T-helper 2 cell (primary cell): ENCODE measurements around the gene CLEC16A.
A peak's percentile ranks its signal among the peaks of the same experiment; 100 is the strongest.

ENCODE experiments used
- DNase-seq, 5 experiments: peaks; one replicate each; pipeline versions ENCODE4 v3.0.0 to v3.0.0-alpha.2; 2012 to 2022

CLEC16A gene

DNA sequence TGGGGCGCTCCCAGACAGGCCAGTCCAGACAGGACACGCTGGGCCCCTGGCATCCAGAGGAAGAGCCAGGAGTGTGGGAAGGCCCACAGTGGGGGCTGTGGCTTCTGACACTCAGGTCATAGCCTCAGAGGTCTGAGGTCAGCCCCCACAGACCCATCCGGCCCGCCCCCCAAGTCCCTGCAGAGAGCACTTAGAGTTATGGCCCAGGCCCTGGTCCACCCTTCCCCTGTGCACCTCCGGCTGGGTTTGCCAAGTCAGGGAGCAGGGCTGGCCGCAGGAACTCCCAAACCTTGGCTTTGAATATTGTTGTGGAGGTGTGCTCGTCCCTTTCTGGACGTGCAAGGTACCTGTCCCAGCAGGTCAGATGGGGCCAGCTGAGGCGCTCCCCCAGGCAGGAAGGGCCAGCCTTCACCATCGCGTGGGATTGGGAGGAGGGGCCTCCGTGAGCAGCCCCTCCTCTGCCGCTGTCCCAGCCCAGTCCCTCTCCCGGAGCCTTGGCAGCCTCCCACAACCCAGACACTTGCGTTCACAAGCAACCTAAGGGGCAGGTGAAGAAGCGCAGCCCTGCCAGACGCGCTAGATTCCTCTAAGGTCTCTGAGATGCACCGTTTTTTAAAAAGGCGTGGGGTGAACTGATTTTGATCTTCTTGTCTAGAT is 237.0 kb downstream of the CLEC16A start:
- no peak for DNase-seq

DNA sequence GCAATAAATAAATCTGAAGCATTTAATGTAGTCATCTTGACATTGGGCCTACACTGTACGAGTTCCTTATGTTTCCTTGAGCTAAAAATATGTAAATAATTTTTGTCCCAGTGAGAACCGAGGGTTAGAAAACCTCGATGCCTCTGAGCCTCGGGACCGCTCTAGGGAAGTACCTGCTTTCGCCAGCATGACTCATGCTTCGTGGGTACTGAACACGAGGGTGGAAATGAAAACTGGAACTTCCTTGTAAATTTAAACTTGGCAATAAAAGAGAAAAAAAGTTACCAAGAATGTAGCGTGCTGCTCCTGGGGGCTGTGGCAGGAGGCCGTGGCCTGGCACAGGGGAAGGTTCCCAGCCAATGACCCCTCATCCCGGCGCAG is 237.5 kb downstream of the CLEC16A start:
- peak in 1 of 5 experiments; percentile 46 for DNase-seq

DNA sequence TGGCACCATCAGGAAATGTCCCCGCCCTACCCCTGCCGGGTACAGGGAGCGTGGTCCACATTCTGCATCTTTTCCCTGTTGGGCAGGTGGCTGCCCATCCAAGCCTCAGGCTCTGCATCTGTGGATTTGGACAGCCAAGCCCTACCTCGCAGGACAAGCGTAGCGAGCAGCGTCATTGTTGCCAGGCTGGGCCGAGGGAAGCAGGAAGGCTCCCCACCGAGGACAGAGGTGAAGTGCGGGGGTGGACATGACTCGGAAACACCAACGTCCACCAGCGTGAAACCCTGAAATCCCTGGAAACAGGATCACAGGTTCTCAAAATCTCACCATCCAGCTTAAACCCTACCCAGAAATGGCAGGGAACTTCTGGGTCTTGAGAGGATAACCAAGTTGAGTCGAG is 238.0 kb downstream of the CLEC16A start:
- no peak for DNase-seq

DNA sequence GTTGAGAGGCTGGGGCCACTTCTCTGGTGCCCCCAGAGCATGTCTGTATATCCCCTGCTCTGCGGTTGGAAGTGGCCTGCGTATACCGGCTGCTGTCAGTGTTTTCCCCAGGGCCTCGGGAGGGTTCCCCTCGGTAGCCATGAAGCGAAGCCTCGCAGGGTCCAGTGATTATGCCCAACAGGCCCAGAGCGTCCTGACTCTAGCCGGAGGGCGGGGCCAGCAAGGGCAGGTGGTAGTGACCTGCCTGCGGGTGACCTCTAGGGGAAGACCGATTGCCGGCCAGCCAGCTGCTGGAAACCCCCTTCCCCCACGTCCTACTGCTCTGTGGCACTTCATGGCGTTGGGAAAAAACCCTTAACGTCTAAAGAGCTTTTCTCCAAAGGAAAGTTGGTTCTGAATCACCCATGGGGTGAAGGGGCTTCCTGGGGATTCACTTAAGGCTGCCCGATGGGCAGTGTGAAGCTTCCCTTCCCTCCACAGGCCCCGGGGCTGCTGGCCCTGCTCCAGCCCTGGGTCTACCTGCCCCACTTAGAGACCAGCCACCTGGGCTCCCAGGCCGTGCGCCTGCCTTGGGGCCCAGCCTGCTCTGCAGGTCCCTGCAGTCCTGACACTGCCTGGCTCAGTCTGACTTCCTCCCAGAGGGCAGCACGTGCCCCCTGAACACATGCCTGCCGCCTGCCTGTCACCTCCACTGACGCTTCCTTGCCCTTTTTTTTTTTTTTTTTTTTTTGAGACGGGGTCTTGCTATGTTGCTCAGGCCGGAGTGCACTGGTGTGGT is 238.9 kb downstream of the CLEC16A start:
- DNase-seq = no peak

DNA sequence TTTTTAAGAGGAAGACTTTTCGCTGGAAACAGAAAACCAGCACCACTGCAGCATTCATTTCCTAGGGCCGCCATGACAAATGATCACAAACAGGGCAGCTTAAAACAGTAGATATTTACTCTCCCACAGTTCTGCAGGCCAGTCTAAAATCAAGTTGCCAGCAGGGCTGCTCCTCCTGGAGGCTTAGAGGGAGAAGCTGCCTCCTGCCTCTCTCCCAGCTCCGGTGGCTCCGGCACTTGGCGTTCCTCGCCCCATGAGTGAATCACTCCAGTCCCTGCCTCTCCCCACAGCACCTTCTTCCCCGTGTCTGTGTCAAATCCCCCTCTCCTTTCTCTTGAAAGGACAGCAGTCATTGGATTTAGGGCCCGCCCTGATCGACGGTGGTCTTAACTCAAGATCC is 239.6 kb downstream of the CLEC16A start:
- DNase-seq = no peak

DNA sequence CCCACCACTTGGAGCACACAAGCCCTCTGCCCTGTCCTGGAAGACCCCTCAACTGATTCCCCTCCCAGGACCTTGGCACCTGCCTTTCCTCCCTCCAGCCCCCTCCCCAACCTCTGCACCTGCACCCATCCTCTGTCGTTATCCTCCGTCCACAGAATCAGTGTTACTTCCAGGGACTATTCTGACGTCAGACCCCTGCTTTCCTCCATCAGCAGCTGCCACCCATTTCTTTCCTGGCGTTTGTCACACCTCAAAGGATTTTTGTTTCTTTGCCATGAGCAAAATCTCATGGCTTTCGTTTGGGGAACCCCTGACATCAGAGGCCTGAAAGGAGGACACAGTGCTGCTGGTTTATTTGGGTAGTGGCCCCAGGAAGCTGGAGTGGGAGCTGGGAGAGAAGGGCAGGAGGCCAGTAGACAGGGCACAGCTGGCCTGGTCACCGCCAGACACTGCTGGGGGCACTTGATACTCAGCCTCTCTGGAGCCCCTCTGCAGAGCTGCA is 243.2 kb downstream of the CLEC16A start:
- no peak for DNase-seq

DNA sequence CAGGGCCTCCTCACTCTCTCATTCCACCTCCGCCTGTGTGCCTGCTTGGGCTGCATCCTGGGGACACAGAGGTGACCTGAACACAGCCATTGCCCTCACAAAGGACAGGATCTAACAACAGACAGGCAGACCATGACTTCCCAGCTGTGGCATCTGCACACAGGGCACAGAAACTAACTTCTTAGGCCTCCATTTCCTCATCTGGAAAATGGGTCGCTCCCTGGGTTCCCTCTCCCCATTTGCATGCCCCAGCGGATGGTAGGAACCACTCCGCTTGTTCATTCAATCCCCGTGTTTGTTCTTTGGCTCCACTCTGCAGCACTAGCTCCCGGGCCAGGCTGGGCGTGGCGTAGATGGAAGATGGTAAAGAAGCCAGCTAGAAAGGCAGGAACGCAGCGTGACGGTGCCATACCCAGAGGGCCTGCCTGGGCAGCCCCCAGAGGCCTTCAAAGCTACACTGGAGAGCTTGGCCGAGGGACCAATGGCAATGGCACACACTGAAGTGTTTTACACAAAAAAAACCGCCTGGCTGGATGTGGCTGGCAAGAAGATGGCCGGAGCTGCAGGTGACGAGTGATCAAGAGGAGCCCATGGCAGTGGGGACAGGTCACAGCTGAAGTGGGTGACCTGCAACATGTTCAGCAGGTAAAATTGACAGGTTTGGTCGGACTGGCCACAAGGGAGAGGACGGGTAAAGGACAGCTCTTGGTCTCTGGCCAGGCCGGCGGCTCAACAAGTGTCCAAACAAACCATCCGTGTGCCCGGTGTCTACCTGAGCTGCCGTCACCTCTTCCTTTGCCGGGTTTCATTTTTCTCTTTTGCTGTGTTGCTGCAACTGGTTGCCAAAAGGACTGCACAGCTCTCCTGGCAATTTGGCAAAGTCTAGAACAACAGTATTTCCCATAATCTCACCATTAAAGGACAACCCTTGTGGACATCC is 244.7 kb downstream of the CLEC16A start:
- no peak for DNase-seq

DNA sequence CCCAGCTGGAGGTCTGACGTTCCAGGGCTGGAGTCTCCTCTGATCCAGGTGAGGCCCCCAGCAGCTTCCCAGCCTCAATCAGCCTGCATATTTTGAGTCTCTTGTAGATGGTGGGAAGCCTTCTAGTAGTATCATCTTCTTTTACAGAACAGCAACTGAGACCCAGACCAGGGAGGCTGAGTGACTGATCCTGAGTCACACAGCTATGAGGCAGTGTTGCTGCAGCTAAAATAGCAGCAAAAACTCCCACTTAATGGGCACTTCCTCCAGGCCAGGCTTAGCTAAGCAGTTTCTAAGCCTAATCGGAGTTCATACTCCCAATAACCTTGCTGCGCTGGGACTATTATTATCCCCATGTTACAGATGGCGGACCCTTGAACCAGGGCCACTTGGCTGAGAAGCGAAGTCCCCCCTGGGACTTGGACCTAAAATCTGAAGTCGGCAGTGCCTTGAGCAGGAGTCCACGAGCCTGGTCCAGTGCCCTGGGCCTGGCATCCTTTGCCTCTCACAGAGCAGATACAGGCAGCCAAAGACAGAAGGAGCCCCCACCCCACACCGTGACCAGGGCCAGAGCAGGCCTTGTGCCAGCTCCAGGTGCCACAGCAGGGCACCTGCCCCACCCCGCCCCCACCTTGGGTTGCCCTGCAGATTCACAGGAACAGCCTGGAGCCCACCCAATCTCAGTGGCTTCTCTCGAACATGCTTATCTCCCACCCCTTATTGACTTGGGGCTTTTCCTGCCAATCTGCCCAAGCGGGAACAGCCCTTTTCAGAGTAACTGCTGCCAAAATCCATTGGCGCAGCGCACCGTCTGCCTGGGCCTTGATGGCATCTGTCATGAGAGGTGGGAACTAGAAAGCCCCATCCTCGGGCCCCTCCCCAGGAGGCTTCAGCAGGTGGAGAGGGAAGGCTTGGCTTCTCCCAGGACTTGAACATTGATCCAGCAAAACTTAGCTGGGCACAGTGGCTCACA is 246.5 kb downstream of the CLEC16A start:
- no peak for DNase-seq

DNA sequence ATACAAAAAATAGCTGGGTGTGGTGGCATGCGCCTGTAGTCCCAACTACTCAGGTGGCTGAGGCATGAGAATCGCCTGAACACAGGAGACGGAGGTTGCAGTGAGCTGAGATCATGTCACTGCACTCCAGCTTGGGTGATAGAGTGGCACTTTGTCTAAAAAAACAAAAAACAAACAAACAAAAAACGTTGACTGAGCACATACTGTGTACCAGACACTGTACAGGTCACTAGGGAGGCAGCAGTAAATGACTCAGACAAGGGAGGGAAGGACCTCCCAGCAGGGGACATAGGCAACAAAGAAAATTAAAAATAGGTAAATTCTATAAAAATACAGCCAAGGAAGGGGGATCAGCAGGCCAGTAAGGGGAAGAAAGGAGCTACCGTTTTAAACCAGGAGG is 247.3 kb downstream of the CLEC16A start:
- no peak for DNase-seq

DNA sequence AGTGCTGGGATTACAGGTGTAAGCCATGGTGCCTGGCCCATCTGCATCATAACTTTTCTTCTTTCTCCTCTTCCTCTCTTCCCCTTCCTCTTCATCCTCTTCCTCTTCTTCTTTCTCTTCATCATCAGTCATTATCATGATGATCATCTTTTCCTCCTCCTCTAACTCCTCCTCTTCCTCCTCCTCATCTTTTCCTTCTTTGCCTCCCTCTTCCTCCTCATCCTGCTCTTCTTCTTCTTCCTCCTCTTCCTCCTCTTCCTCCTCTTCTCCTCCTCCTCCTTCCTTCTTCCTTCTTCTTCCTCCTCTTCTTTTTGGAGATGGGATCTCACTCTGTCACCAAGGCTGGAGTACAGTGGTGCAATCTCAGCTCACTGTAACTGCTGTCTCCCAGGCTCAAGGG is 249.1 kb downstream of the CLEC16A start:
- no peak for DNase-seq

DNA sequence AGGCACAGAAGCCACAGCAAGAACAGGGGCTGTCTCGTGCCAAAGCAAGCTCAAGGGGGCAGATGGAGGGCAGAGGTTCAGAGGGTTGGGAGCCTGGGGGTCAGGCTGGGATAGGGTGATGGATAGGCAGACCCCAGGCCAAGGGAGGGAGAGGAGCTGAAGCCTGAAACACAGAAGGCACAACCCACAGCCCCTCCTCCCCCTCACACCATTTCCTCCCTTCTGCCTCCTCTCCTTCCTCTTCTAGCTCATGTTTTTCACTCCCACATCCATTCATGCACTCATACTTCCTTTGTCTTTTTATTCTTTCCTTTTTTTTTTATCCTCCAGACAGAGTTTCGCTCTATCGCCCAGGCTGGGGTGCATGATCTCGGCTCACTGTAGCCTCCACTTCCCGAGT is 250.5 kb downstream of the CLEC16A start:
- DNase-seq = no peak

DNA sequence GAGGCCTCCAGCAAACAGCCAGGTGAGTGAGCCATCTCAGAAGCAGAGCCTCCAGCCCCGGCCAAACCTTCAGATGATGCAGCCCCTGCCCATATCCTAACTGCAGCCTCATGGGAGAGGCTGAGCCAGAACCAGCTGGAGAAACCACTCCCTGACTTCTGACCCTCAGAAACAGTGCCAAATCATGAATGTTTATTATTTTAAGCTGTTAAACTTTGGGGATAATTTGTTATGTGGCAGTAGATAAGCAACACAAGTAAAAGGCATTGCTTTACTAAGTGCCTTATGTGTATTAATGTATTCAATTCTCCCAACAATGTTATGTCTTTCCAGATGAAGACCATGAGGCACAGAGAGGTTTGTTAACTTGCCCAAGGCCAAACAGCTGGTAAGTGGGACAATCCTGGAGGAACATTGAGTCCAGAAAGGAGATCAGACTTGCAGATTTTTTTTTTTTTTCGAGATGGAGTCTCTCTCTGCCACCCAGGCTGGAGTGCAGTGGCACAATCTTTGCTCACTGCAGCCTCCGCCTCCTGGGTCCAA is 252.0 kb downstream of the CLEC16A start:
- no peak for DNase-seq

DNA sequence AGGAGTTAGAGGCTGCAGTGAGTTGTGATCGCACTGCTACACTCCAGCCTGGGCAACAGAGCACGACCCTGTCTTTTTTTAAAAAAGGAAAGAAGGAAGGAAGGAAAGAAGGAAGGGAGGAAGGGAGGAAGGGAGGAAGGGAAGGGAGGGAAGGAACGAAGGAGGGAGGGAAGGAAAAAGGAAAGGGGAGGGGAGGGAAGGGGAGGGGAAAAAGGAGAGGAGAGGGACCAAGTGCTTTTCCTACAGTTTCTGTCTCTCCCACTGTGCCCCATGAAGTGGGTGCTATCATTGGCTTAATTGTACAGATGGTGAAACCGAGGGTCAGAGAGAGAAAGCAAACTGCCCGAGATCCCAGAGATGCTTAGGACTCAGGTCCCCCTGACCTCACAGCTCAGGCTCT is 254.0 kb downstream of the CLEC16A start:
- no peak for DNase-seq

DNA sequence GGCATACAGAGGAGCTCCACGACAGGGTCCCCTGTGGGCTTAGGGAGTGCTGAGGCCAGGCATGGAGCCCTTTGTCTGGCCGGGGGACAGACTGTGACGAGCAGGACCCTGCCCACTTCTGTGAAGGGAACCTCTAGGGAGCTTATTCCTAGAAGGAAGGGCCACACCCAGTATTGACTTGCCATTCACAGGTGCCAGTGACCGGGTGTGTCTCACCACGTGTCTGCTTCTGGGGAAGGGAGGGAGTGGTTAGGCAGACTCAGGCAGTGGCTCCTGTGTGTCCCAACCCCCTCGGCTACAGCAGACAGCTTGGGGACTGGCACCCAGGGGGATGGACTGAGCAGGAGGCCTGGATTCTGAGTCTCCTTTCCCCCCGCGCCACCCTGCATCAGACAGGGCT is 254.5 kb downstream of the CLEC16A start:
- DNase-seq = peak in 1 of 5 experiments; percentile 35

DNA sequence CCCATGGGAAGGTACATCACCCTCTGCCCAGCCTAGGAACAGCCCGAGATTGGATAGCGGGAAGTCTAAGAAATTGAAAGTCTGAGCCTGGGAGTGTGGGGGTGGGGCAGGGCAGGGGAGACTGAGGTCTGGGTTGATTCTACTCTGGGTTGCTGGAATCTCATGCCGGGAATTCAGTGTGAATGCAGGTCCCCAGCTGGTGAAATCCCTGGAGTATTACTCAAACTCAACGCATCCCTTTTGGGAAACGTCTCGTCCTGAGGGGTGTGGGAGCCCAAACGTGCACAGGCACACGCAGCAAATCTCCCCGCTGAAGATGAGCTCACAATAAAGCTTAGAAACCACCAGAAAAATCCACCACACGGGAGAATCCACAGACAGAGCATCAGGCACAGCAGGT is 256.2 kb downstream of the CLEC16A start:
- no peak for DNase-seq

DNA sequence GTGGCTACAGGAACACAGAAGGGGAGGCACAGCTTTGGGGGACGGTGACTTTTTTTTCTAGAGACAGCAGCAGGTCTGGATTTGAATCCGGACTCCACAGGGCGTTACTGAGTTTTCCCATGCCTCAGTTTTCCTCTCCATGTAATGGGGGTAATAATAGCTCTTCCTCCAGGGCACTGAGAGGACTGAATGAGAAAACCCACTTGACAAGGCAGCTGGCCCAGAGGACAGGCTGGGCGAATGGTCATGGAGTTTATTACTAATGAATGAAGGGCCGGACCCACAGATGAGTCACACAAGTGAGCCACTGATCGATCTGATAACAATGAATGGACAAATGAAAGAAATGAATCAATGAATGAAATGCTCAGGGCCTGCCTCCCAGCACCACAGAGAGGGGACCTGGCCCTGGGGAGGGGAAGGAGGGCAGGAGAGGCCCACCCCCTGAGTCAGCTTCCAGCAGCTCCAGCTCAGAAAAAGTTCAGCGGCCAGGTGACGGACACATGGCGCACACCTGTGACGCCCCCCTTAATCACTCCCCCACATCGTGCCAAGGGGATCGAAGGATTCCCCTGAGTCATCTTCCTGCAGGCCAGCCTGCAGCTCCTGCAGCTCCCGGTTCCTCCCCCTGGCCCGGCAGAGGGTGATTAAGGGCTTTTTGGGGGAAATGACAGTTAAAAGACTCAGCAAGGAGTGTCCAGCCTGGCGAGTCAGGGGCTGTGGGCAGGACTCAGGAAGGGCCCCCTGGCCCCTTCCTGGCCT is 257.3 kb downstream of the CLEC16A start:
- no peak for DNase-seq

DNA sequence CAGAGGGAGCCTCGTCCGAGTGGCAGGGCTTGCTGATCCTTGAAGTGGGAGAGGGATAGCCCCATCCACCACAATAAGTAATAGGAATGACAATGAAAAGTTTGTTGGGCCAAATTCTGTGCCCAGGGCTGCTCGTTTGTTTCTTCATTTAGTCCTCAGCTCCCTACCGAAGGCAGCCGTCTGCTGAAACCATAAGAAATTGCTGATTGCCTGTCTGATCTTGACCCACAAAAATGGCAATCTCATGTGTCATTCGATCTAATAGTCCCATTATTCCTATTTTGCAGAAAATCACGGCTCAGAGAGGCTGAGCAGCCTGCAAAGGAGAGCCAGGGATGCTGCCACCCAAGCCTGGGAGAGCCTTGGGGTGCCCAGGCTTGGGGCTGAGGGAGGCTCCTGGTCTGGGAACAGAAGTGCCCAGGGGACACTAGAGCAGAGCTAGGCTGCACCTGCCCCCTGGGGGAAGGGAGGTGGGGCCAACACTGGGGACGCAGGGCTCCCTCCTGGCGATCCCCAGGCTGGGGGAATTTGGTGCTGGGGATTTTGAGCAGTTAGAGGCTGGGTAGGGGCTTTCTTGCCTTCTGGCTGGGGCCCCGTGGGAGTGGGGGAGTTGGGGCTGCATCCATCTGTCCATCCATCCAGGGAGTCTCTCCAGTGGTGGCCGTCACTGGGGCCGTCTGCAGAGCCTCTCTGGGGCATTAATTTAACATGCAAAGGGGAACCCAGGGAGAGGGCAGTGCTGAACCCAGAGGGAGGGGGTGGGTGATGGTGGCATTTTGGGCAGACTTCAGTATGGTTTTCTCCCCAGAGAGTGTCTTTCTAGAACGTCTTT is 258.1 kb downstream of the CLEC16A start:
- DNase-seq = no peak

DNA sequence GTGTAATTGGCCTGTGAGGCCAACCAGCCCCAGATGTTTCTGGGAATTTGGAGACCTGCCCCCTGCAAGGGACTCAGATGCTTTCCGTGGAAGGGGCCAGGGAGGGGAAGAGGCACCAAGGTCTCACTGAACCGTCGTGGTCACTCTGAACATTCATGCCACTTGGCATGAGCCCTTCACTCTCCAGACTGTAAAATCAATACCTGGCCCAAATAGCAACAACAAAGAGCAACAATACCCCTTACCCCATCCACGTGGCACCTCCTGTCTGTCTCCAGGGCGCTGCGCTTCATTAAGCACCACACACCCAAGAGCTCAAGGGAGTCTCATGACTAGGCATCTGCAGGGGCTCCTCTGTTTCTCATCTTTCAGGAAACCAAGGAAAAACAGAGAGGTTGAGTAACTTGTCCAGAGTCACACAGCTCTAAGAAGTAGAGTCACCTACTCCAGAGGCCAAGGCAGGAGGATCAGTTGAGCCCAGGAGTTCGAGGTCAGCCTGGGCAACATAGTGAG is 258.8 kb downstream of the CLEC16A start:
- no peak for DNase-seq

DNA sequence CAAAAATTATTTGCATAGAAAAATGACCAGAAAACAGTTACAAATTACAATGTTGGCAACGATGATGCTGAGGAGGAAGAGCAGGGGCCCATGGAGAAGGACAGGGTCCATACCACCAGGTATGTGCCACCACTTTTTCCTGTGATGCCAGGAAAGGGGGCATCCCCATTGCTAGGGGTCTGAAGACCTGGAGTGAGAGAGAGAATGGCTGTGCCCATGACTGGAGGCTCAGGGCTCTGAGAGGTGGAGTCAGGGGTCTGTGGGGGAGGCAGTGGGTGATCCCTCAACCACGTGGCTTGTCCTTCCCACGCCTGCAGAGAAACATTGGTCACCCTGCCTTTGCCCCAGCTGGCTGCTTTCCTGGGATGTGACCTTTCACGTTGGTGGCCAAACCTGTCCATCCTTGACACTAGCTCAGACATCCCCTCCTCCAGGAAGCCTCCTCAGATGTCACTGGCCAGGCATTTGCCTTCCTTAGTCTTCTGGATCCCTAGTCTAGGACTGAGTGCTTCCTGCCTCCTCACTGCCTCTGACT is 260.2 kb downstream of the CLEC16A start:
- DNase-seq = no peak
